ENCODE data around the gene PACS1.

- TF ChIP-seq TAF1 (IDR thresholded peaks at IDR 0.05; ENCODE audit: low read depth, low read length) (no peak), POLR2A (IDR thresholded peaks at IDR 0.05; ENCODE audit: low read depth, low read length) (no peak), POU2F2 (IDR thresholded peaks at IDR 0.05; ENCODE audit: low read depth, low read length) (no peak)
Observed at GRCh38 chr11:66183494-66184048, 113.5 kb downstream of the PACS1 start.

Data from GM12891 (cell line).